Globus pallidus (tissue), 1 donor: ENCODE data around the gene DLGAP4.
"Not testable (repeated sequence)": the region's sequence is repeated elsewhere in the genome, so short reads cannot be mapped to it uniquely, and the experiment has no call there.

Source experiments
- DNase-seq: peaks from one replicate; pipeline ENCODE4 v3.0.0-alpha.2; 2015; ENCODE audit warnings: low spot score

The DLGAP4 gene

GRCh38 chr20:36355469-36356171 lies 49.5 kb downstream of the DLGAP4 start:
- DNase-seq: no peak

GRCh38 chr20:36359668-36360406 lies 53.7 kb downstream of the DLGAP4 start:
- DNase-seq: no peak

DNA sequence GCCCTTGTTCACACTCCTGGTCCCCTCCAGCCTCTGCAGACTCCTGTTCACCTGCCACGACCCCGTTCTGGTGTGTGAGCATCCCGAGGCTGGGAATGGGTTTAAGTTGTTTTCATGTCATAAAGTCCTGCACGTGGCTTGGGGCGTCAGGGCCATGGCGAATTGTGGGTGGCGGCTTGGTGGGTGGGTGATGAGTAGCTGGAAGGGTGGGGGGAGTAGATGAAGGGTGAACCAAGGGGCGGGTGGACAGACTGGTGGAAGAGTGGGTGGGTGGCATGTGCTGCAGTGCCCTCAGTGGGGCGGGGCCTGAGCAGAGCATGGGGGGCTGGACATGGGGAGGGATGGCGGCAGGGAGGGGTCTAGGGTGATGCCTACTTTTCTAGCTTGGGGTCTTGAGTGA lies 54.3 kb downstream of the DLGAP4 start:
- DNase-seq: no peak

DNA sequence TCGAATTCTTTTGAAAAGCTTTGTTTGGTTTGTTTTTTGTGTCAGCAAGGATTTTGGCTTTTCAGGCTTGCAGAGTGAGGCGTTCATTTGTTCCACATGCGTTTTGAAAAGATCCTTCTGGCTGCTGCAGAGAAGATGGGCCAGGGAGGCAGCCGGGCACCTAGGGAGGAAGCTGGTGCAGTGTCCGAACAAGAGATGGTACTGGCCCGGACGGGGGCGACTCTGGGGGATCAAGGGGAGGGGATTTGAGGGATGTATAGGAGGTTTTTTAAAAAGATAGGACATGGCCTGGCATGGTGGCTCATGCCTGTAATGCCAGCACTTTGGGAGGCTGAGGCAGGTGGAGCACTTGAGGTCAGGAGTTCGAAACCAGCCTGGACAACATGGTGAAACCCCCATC lies 55.3 kb downstream of the DLGAP4 start:
- DNase-seq: no peak

DNA sequence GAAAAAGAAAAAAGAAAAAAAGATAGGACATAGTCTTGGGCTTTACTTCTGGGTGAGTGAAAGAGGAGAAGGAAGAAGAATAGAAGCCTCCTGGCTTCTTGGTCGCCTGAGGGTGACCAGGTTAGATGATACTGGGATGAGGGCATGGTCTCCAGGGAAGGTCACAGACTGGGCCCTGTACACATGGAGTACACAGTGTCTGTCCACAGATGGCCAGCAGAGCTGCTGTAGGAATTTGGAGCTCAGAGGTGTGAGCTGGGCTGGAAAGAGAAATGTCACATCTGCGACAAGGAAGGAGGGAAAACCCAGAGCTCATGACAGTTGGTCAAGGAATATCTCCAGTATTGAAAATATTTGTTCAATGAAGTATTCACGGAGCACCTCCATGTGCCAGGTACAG lies 56.1 kb downstream of the DLGAP4 start:
- no peak for DNase-seq

DNA sequence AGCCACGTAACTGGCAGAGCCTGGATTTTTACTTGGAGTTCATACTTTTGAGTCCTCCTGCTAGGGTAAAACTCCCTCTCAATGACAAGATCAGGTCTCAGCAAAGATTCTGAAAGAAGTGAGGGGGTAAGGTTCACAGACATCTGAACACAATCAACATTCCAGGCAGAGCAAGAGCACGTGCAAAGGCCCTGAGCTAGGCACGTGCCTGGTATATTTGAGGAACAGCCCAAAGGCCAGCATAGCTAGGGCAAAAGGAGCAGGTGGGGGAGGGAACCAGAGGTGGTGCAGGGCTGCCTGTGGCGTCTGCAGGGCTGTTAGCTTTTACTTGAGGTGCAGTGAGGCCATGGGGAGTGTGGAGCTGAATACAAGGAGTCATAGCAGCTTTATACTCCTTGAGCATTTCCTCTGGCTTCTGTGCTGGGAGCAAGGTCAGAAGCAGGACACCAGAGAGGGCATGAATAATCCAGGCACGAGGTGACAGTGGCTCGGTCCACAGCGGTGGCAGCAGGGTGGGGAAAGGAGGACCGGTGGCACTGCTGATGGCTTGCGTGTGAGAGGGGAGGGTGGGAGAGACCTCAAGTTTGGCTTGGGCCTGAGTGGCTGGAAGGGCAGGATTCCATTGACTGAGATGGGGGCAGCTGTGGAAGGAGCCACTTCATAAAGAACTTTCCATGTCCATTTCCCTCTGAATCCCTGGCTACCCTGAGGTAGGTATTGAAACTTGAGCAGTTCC lies 57.0 kb downstream of the DLGAP4 start:
- no peak for DNase-seq

DNA sequence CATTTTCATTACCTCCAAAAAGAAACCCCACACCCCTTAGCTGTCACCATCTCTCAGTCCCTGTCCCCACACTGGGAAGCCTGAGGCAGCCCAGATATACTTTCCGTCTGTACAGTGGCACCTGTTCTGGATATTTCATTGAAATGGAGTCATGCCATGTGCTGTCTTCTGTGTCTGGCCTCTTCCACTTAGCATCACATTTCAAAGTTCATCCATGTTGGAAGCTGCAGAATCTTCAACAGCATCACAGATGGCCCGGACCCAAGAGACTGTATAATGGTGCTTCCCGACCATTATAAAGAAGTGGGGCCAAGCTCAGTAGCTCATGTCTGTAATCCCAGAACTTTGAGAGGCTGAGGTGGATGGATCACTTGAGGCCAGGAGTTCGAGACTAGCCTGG lies 58.4 kb downstream of the DLGAP4 start:
- no peak for DNase-seq

GRCh38 chr20:36366623-36367369 lies 60.7 kb downstream of the DLGAP4 start:
- no peak for DNase-seq

- no peak for DNase-seq
These were observed 61.2 kb downstream of the DLGAP4 start for GRCh38 chr20:36367370-36367745.

GRCh38 chr20:36367907-36368799 lies 62.0 kb downstream of the DLGAP4 start:
- DNase-seq: peak; percentile 8

- DNase-seq: no peak
These were observed 62.7 kb downstream of the DLGAP4 start for GRCh38 chr20:36368869-36369268.

- DNase-seq: no peak
These were observed 63.6 kb downstream of the DLGAP4 start for GRCh38 chr20:36369739-36370138.

- no peak for DNase-seq
These were observed 65.1 kb downstream of the DLGAP4 start for GRCh38 chr20:36370991-36371790.

GRCh38 chr20:36372666-36373065 lies 66.5 kb downstream of the DLGAP4 start:
- DNase-seq: no peak

- DNase-seq: no peak
These were observed 67.0 kb downstream of the DLGAP4 start for GRCh38 chr20:36373089-36373488.

- DNase-seq: no peak
These were observed 68.9 kb downstream of the DLGAP4 start for GRCh38 chr20:36374995-36375394.

- DNase-seq: no peak
These were observed 71.5 kb downstream of the DLGAP4 start for GRCh38 chr20:36377348-36378326.

GRCh38 chr20:36378686-36379085 lies 72.5 kb downstream of the DLGAP4 start:
- DNase-seq: no peak

DNA sequence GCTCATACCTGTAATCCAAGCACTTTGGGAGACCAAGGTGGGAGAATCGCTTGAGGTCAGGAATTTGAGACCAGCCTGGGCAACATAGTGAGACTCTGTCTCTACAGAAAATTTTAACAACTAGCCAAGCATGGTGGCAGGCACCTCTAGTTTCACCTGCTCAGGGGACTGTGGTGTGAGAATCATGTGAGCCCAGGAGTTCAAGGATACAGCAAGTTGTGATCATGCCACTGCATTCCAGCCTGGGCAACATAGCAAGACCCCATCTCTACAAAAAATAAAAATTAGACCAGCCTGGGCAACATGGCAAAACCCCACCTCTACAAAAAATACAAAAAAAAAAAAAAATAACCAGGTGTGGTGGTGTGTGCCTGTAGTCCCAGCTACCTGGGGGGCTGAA lies 73.8 kb downstream of the DLGAP4 start:
- not testable (repeated sequence) for DNase-seq
